Peyer's patch (tissue), 4 donors: ENCODE data around the gene PRPS2. TPM values are rescaled to one million over a fixed set of nuclear protein-coding genes. Genes with fewer than 3 reads are reported as not detected.

ENCODE experiments used
- DNase-seq, 3 donors: peaks; one replicate each; pipeline ENCODE4 v3.0.0-alpha.2; 2017 to 2019
- H3K27ac ChIP-seq, 4 donors: fragments of 200-600 bp; sonication (generic); one replicate each; pipeline ENCODE4 v1.5.1; 2016 to 2019
- H3K27me3 ChIP-seq, 2 donors: fragments of 200-600 bp; sonication (generic); one replicate each; pipeline ENCODE4 v1.5.1; 2019
- H3K36me3 ChIP-seq, 3 donors: fragments of 200-600 bp; sonication (generic); one replicate each; pipeline ENCODE4 v1.5.1; 2016 to 2019
- H3K4me1 ChIP-seq, 4 donors: fragments of 200-600 bp; sonication (generic); one replicate each; pipeline ENCODE4 v1.5.1; 2016 to 2019
- H3K4me3 ChIP-seq, 4 donors: fragments of 200-600 bp; sonication (generic); 1 replicate in 3 of 4; 2 replicates in 1 of 4; pipeline ENCODE4 v1.5.1; 2016 to 2019; ENCODE audit warnings: mild to moderate bottlenecking in 1 of 4
- H3K9me3 ChIP-seq, 4 donors: fragments of 200-600 bp; sonication (generic); one replicate each; pipeline ENCODE4 v1.5.1; 2016 to 2019; ENCODE audit warnings: mild to moderate bottlenecking in 1 of 4
- CTCF ChIP-seq, 6 experiments: fragments of 450-650 bp in 4 of 6; fragments of 200-600 bp in 2 of 6; sonication (generic) in 1 of 6; IDR thresholded peaks; one replicate each; pipeline ENCODE4 v1.5.1; 2017 to 2019; ENCODE audit warnings: antibody characterized with exemption in 6 of 6, mild to moderate bottlenecking in 3 of 6, moderate library complexity in 1 of 6
- POLR2A ChIP-seq, 2 donors: fragments of 450-650 bp; IDR thresholded peaks; one replicate each; pipeline ENCODE4 v1.5.1; 2017; ENCODE audit warnings: antibody characterized with exemption in 2 of 2, mild to moderate bottlenecking in 2 of 2, moderate library complexity in 2 of 2
- total RNA-seq, 4 donors: library from RNA; depleted of rRNA; stranded (reverse); fragments of >200 nt; gene quantifications; one replicate each; pipeline ENCODE4 v1.1.0, GENCODE V29; 2016

PRPS2 gene
- total RNA-seq, 4 donors from 2014 or later, result 8.4 to 32.2 (median 13.7) TPM

- Histone ChIP-seq H3K4me3 (no peak overlapping the region), H3K27ac (peak overlapping the region in 1 of 4 donors; percentile 47), H3K36me3 (no peaks in the 10 kb centered on the region), H3K4me1 (no peaks in the 10 kb centered on the region), H3K9me3 (no peaks in the 10 kb centered on the region), H3K27me3 (no peaks in the 10 kb centered on the region)
- TF ChIP-seq CTCF (IDR thresholded peaks at IDR 0.05) (no peak), POLR2A (IDR thresholded peaks at IDR 0.05) (no peak)
- DNase-seq, result no peak
Measured at GRCh38 chrX:12843061-12843667, 52.0 kb downstream of the PRPS2 start.

GRCh38 chrX:12843668-12844279 lies 52.6 kb downstream of the PRPS2 start:
- DNase-seq, result no peak

GRCh38 chrX:12844319-12844718 lies 53.1 kb downstream of the PRPS2 start:
- TF ChIP-seq POLR2A (IDR thresholded peaks at IDR 0.05) (no peak), CTCF (IDR thresholded peaks at IDR 0.05) (no peak)
- Histone ChIP-seq H3K9me3 (no peaks in the 10 kb centered on the region), H3K4me1 (no peaks in the 10 kb centered on the region), H3K4me3 (no peak overlapping the region), H3K27ac (peak overlapping the region in 2 of 4 donors; percentile 7 to 47), H3K27me3 (no peaks in the 10 kb centered on the region), H3K36me3 (no peaks in the 10 kb centered on the region)
- DNase-seq, result no peak

More at GRCh38 chrX:12843668-12844279, 52.6 kb downstream of the PRPS2 start:
- Histone ChIP-seq H3K36me3 (no peaks in the 10 kb centered on the region), H3K27ac (peak overlapping the region in 2 of 4 donors; percentile 7 to 47), H3K4me3 (no peak overlapping the region), H3K9me3 (no peaks in the 10 kb centered on the region), H3K27me3 (no peaks in the 10 kb centered on the region), H3K4me1 (no peaks in the 10 kb centered on the region)
- TF ChIP-seq CTCF (IDR thresholded peaks at IDR 0.05), result no peak
- no peak for TF ChIP-seq POLR2A (IDR thresholded peaks at IDR 0.05)

- H3K9me3 ChIP-seq, result no peaks in the 10 kb centered on the region
- TF ChIP-seq POLR2A (IDR thresholded peaks at IDR 0.05) (no peak), CTCF (IDR thresholded peaks at IDR 0.05) (no peak)
- no peaks in the 10 kb centered on the region for H3K27me3 ChIP-seq
- H3K4me1 ChIP-seq, result no peaks in the 10 kb centered on the region
- H3K36me3 ChIP-seq, result no peaks in the 10 kb centered on the region
- H3K27ac ChIP-seq, result no peak overlapping the region
- H3K4me3 ChIP-seq, result no peak overlapping the region
- DNase-seq, result no peak
Measured at GRCh38 chrX:12865359-12865758, 74.1 kb downstream of the PRPS2 start.

- Histone ChIP-seq H3K27me3 (no peaks in the 10 kb centered on the region), H3K4me3 (peak within 1 kb of the TSS in 2 of 4 donors; percentile 6 to 14), H3K36me3 (no peaks in the 10 kb centered on the region), H3K9me3 (no peaks in the 10 kb centered on the region), H3K4me1 (no peaks in the 10 kb centered on the region), H3K27ac (peak within 1 kb of the TSS in 2 of 4 donors; percentile 36 to 55)
- TF ChIP-seq CTCF (IDR thresholded peaks at IDR 0.05), result no peak
- TF ChIP-seq POLR2A (IDR thresholded peaks at IDR 0.05), result no peak
- DNase-seq, result peak in 1 of 3 donors; percentile 46
Measured at GRCh38 chrX:12866451-12867377, 75.5 kb downstream of the PRPS2 start, which contains the start of gene TLR7. TSS of gene TLR7 (plus strand) at chrX:12867072. CDS start at chrX:12867579, 507 bp downstream.
